CD4-positive, alpha-beta T cell treated with Interleukin-10 for 1 hour (primary cell): ENCODE measurements around the gene ST3GAL6.

Experiments used
- DNase-seq: peaks from one replicate; pipeline ENCODE4 v3.0.0-alpha.2; 2020

The ST3GAL6 gene

DNA sequence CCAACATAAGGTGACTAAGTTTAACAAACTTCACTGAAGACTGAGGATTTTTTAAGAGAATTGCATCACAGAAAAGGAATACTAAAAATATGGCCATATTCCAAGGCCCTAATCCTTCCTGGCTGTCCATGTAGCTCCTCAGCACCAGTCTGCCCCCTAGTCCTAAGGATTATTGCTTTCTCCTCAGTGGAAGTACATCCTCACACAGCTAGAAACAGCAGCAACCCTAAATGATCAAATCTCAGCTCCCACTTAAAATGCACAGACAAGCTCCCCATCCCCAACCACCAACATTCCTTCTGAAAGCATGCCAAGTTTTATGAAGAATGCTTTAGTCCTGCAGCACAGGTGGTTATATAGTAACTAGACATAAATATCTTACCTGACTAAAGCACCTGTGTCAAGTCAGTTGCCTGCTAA lies 14.7 kb downstream of the ST3GAL6 start:
- DNase-seq: no peak

DNA sequence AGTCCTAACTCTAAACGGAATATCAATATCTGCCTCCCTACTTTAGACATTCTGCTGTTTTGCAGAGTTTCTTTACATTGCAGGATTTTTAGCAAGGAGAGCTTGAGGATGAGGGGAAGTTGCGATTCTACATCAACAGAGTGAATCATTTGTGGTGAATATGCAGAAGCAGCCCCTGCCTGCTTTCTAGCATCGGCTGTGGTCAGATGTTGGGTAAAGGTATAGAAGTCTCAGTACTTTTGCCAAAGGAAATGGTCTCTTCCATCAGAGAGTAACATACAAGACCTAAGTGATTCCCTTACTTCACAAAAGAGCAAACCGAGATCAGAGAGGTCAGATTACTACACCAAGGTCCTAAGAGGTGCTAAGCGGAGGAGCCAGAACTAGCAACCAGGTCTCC lies 15.2 kb downstream of the ST3GAL6 start:
- no peak for DNase-seq

DNA sequence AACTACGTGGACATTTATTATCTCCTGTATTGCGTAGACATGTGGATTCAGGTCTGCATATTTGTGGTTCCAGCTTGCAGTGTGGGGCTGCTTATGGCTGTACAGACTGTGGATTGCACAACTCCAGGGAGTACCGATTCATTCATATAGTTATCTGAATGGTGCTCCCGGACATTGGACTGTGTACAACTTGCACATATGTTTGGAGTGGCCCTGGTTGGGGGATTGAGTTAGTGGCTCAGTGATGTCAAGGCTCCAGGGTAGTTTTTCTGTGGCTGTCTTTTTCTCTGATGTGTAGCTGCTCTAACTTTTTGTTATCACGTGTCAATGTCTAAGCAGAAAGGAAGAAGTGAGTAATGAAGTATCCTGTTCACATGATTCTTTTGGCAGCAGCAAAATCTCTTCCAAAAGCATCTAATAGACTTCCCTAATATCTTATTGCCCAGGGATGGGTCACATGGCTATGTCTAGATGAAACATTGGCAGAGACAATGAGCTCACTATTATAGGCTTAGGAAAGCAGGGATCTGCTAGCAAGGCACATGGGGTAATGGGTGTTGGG lies 15.8 kb downstream of the ST3GAL6 start:
- DNase-seq: no peak

- no peak for DNase-seq
These were observed 16.6 kb downstream of the ST3GAL6 start for GRCh38 chr3:98779541-98780335.

- DNase-seq: no peak
These were observed 17.2 kb downstream of the ST3GAL6 start for GRCh38 chr3:98780343-98780742.

GRCh38 chr3:98782824-98783500 lies 19.8 kb downstream of the ST3GAL6 start:
- DNase-seq: no peak

DNA sequence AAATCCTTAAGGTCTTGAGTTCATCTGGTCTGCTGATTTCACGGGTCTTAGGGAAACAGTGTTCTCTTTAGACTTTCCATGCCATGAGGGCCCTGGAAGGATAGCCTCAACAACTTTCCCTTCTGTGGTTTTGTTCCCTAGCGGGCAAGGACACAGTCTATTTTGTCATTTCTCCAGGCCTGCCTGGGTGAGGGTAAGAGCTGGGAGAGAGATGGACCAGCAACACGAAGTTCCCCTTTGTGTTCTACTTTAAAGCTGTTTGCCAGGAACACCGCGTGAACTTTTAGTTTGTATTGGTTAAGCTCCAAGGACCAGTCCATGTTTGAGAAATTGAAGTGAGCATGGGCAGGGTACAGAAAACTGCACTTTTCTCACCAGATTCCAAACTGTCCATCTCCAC lies 20.9 kb downstream of the ST3GAL6 start:
- DNase-seq: no peak

DNA sequence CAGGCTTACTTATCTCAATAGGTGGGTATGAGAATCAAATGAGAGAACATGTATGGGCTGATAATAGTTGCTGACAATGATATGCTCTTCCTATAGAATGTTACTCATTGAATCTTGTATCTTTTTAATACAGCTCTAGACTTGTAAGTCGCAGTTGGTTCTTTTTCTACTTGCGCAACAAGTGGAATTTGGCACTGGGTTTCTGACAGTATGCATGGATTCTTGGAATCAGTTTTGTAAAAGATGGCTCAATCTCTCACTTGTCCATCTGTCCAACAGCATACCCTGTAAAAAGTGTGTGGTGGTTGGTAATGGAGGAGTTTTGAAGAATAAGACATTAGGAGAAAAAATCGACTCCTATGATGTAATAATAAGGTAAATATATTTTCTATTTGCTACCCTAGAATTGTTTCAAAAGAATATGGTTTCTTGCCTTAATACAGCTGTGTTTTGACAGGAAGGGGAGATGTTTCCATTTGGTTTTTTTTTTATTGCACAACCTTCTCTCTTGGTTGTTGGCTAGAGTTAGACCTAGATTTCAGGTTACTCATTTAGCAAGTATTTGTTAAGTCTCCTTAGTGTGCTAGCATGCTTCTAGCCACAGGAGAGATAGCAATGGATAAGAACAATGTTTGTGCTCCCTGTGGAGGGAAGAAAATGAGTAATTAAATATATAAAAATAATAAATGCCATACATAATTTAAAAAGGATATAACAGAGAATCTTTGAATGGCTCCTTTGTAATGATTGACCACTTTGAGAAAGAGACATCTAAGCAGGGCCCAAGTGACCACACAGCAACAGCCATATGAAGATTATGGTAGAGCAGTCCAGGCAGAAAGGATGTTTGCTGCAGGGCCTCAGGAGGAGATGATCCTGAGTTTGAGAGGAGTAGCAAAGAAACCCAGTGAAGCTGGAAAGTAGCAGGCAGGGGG lies 21.8 kb downstream of the ST3GAL6 start:
- DNase-seq: no peak

DNA sequence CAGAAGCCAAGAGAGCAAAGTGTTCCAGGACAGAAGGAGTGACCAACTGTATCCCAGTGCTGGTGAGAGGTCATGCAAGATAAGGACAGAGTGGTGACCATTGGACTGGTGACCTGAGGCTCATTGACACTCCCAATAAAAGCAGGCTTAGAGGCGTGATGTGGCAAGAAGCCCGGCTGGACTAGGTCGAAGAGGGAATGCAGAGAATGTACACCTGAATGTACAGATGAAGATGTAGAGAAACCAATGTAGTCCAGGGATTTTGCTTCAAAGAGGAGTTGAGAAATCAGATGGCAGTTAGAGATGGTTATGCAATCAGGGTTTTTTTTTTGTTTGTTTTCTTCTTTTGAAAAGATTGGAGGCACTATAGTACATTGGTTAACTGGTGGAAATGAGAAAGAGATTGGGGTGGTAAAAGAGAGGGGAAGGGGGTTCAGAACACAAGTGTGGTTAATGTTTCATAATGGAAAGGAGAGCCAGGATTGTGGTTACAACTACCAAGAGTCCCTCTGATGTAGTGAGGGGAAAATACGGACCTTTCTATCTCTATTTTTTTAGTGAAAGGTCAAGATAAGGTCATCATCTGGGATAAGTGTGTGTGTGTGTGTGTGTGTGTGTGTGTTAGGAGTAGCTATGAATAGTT lies 23.3 kb downstream of the ST3GAL6 start:
- no peak for DNase-seq

DNA sequence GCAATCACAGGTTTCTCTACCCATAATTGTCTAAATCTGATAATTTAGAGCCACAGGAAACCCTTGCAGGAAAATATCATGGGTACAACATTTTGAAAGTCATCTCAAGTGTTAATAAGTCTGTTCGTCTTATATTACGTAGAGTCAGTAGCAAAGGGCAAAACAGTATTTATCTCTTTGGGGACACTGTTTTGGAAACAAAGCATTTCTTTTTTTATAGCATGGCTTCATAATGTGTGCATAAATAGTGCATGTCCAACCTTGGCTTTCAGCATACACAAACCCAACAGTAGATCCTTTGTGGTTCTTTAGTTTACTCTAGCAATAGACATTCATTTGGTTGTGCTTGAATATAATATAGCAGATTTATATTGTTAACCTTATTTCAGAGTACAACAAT lies 24.0 kb downstream of the ST3GAL6 start:
- DNase-seq: no peak

DNA sequence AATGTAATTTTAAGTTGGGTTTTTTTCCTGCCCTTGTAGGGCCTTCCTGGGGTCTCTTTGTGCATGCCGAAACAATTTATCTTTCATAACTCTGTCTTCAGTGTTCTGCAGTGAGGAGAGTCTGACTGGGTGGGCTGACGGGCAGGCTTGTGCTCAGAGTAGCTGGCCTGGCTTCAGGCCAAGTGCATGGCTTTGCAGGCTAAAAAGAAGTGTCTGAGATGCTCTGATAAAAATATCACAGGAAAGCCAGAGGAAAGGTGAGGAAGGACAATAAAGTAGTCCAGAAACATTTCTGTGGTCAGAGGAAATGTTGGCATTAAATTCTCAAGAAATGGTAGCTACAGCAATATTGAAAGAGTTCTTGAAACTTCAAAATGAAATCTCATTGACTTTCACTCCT lies 25.5 kb downstream of the ST3GAL6 start:
- no peak for DNase-seq

GRCh38 chr3:98791341-98792325 lies 28.5 kb downstream of the ST3GAL6 start:
- DNase-seq: no peak

DNA sequence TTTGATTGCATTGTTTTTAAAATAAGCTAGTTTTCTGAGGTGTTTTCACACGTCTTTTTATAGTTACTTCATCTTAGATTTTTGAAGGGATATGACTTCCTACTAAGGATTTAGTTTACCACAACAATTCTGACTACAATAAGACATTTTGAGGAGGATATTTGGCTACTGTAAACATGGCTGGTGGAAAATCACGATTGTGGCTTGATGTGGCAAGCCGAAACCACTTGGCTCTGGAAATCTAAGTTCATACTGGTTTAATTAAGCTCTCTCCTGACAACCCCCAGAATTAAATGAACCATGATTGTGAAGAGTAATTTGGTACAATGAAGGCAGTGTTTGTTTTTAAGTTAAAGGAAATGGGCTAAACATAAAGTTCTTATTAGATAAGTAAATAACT lies 30.8 kb downstream of the ST3GAL6 start:
- DNase-seq: no peak

- no peak for DNase-seq
These were observed 33.2 kb downstream of the ST3GAL6 start for GRCh38 chr3:98796334-98796733.

DNA sequence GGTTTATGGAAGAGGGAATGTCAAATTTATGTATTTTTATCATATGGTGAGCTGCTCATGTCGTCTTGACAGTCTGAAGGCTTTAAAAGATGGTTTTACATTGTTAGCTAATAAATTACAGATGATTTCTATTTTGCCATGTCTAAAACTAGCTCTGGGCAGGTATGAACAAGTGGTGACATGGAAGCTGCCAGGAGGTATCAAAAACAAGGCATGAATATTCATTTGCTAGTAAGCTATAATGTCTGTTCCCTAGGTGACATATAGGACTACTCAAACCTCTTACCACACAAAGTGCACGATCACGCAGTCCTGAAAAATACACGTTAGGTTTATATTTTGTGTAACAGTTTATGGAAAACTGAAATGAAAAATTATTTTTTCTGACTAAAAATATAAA lies 34.8 kb downstream of the ST3GAL6 start:
- no peak for DNase-seq

DNA sequence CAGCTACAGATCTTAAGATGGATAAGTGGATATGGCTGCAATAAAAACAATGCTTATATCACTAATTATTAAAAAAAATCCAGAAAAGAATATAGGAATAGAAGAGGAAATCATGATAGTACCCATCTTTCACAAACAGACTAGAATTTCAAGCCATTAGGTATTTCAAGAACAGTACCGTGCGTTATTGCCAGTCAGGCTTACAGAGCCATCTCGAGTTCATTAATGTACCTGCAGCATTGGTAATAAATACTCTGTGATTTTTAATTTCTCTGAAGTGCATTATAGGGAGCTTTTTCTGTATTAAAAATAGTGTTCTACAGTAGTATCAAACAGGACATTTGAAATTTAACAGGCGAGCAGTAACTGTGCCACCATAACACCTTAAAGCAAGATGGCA lies 35.7 kb downstream of the ST3GAL6 start:
- DNase-seq: no peak

GRCh38 chr3:98799479-98799878 lies 36.3 kb downstream of the ST3GAL6 start:
- DNase-seq: no peak

DNA sequence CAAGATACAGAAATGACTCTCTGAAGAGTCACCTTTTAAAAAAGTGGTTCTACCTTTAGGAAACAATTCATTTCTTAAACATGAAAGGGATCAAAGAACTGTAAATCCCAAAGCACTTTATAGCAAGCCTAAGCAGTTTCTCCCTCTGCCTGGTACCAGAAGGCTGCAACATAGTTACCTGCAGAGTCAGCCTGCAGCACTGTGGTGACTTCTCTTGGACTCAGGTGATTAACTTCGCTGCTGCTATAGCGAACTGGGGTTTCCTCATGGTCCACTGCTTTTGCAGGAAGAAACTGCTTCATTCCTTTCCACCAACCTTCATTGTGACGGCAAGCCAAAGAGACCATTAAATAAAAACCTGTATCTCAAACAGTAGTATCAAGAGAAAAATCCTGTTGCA lies 37.3 kb downstream of the ST3GAL6 start:
- no peak for DNase-seq

GRCh38 chr3:98801043-98801747 lies 38.1 kb downstream of the ST3GAL6 start:
- DNase-seq: no peak

- no peak for DNase-seq
These were observed 42.4 kb downstream of the ST3GAL6 start for GRCh38 chr3:98805571-98805970.

- no peak for DNase-seq
These were observed 43.4 kb downstream of the ST3GAL6 start for GRCh38 chr3:98806521-98806920.
